ENCODE data around the gene CRISPLD2.

Gene CRISPLD2

GRCh38 chr16:84825896-84826557, 6.2 kb downstream of the CRISPLD2 start:
- TF ChIP-seq, protein P1, sequence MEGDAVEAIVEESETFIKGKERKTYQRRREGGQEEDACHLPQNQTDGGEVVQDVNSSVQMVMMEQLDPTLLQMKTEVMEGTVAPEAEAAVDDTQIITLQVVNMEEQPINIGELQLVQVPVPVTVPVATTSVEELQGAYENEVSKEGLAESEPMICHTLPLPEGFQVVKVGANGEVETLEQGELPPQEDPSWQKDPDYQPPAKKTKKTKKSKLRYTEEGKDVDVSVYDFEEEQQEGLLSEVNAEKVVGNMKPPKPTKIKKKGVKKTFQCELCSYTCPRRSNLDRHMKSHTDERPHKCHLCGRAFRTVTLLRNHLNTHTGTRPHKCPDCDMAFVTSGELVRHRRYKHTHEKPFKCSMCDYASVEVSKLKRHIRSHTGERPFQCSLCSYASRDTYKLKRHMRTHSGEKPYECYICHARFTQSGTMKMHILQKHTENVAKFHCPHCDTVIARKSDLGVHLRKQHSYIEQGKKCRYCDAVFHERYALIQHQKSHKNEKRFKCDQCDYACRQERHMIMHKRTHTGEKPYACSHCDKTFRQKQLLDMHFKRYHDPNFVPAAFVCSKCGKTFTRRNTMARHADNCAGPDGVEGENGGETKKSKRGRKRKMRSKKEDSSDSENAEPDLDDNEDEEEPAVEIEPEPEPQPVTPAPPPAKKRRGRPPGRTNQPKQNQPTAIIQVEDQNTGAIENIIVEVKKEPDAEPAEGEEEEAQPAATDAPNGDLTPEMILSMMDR (IDR thresholded peaks at IDR 0.05; ENCODE audit: insufficient read depth, low read depth, low read length, missing control alignments), result no peak
- H3K4me3 ChIP-seq (ENCODE audit: low read length), result no peak overlapping the region
- no peak for DNase-seq (ENCODE audit: low read depth)

- TF ChIP-seq, protein P1 (IDR thresholded peaks at IDR 0.05; ENCODE audit: insufficient read depth, low read depth, low read length, missing control alignments), result no peak
- no peak overlapping the region for H3K4me3 ChIP-seq (ENCODE audit: low read length)
- no peak for DNase-seq (ENCODE audit: low read depth)
These were observed 6.8 kb downstream of the CRISPLD2 start for GRCh38 chr16:84826558-84826941.

- no peak overlapping the region for H3K4me3 ChIP-seq (ENCODE audit: low read length)
- TF ChIP-seq, protein P1 (IDR thresholded peaks at IDR 0.05; ENCODE audit: insufficient read depth, low read depth, low read length, missing control alignments), result no peak
- no peak for DNase-seq (ENCODE audit: low read depth)
These were observed 7.4 kb downstream of the CRISPLD2 start for GRCh38 chr16:84827131-84827574.

DNA sequence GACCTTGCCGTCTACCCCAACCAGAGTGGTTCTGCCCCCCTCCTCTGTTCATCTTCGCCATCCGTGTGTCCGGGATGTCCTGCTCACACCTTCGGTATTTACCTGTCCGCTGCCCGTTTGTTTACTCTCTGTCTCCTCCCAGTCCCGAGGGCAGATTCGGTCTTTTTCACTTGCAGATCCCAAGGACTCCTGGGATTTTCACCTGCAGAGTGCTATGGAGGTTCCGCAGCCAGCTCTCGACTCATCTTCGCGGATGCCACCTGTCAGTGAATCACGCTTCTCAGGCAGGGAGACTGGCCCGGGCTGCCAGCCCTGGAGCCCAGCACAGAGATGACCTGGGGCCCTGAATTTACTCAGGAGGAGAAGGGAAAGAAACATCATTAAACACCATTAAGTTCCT, 8.1 kb downstream of the CRISPLD2 start:
- DNase-seq (ENCODE audit: low read depth), result peak; percentile 36
- TF ChIP-seq, protein P1 (IDR thresholded peaks at IDR 0.05; ENCODE audit: insufficient read depth, low read depth, low read length, missing control alignments), result no peak
- no peak overlapping the region for H3K4me3 ChIP-seq (ENCODE audit: low read length)

GRCh38 chr16:84828322-84828721, 8.5 kb downstream of the CRISPLD2 start:
- TF ChIP-seq, protein P1 (IDR thresholded peaks at IDR 0.05; ENCODE audit: insufficient read depth, low read depth, low read length, missing control alignments), result no peak
- no peak overlapping the region for H3K4me3 ChIP-seq (ENCODE audit: low read length)
- DNase-seq (ENCODE audit: low read depth), result no peak

DNA sequence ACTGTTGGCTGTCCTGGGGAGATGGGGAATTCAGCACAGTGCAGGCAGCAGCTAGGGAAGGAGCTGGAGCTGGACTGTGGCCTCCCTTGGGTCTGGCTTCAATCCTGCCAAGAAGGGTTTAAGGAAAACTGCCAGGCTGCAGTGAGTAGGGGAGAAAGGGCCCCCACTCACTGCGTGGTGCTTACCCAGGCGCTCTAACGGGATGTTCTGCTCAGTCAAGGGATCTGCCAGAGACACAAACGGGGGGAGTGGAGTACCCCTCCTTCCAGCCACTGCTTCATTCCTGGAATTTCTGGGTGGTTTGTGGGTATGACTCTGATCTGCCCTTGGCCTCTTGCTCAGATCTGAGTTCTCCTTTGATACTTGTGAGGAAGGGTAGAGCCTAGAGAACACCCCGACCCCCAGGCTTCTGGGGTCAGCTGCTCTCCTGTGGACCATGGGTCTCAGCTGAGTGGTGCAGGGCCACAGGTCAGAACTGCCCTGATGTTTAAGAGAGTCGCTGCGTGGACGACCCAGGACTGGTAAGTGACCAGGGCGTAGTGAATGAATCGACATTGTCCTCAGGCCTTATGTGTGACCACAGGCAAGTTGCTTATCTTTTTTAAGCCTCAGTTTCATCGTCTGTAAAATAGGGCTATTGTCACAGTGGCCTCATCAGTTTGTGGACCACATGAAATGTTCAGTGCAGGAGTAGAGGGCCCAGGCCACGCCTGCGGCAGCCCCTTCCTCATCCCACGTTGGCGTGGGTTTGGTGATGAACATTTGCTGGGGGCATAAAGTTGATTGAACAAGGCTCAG, 9.6 kb downstream of the CRISPLD2 start:
- no peak for DNase-seq (ENCODE audit: low read depth)
- TF ChIP-seq, protein P1 (IDR thresholded peaks at IDR 0.05; ENCODE audit: insufficient read depth, low read depth, low read length, missing control alignments), result no peak
- no peak overlapping the region for H3K4me3 ChIP-seq (ENCODE audit: low read length)

All from epithelial cell of esophagus (primary cell).